Measurements from ENCODE around the gene LAMC3. TPM values are rescaled to one million over a fixed set of nuclear protein-coding genes. Genes with fewer than 3 reads are reported as not detected.

LAMC3 gene
- total and polyA plus RNA-seq, 2 donors from 2014 or later, result 13.4 to 13.8 TPM

- FAIRE-seq, result no peak
Measured at GRCh38 chr9:131013771-131014676, 5.0 kb downstream of the LAMC3 start.

GRCh38 chr9:131015112-131015511, 6.1 kb downstream of the LAMC3 start:
- no peak overlapping the region for H3K27ac ChIP-seq (ENCODE audit: low read depth in 2 of 2, low read length in 2 of 2)
- FAIRE-seq (no peak), DNase-seq (no peak)
- intact Hi-C loops (cut with DNase I), result no loop called here
- H3K27me3 ChIP-seq (ENCODE audit: control insufficient read depth, insufficient read depth, low read length), result no peaks in the 10 kb centered on the region
- no peaks in the 10 kb centered on the region for H3K36me3 ChIP-seq (ENCODE audit: control insufficient read depth in 2 of 3, insufficient read depth in 3 of 3, low read length in 3 of 3)
- no peak overlapping the region for H3K9ac ChIP-seq (ENCODE audit: low read length in 3 of 3)
- peaks cover 0 to 1% (median 0%) of the 10 kb centered on the region in 3 donors for H3K9me3 ChIP-seq (ENCODE audit: control insufficient read depth in 2 of 3, insufficient read depth in 1 of 3, low read length in 3 of 3)
- H3K4me1 ChIP-seq (ENCODE audit: control insufficient read depth in 2 of 3, insufficient read depth in 2 of 3, low read depth in 1 of 3, low read length in 3 of 3), result peaks cover 0 to 6% (median 3%) of the 10 kb centered on the region in 3 donors
- H3K4me3 ChIP-seq (ENCODE audit: low read length in 3 of 3), result no peak overlapping the region
- no peak for TF ChIP-seq CTCF (IDR thresholded peaks at IDR 0.05; ENCODE audit: borderline replicate concordance, extremely low read depth, insufficient read depth)

More at GRCh38 chr9:131013771-131014676, 5.0 kb downstream of the LAMC3 start:
- no peak for TF ChIP-seq CTCF (IDR thresholded peaks at IDR 0.05; ENCODE audit: borderline replicate concordance, extremely low read depth, insufficient read depth)
- H3K4me3 ChIP-seq (ENCODE audit: low read length in 3 of 3), result no peak overlapping the region
- H3K36me3 ChIP-seq (ENCODE audit: control insufficient read depth in 2 of 3, insufficient read depth in 3 of 3, low read length in 3 of 3), result no peaks in the 10 kb centered on the region
- peaks cover 0 to 4% (median 0%) of the 10 kb centered on the region in 3 donors for H3K4me1 ChIP-seq (ENCODE audit: control insufficient read depth in 2 of 3, insufficient read depth in 2 of 3, low read depth in 1 of 3, low read length in 3 of 3)
- H3K27ac ChIP-seq (ENCODE audit: low read depth in 2 of 2, low read length in 2 of 2), result peak overlapping the region; percentile 13 to 77
- no peaks in the 10 kb centered on the region for H3K9me3 ChIP-seq (ENCODE audit: control insufficient read depth in 2 of 3, insufficient read depth in 1 of 3, low read length in 3 of 3)
- DNase-seq, result peak in 3 of 5 donors; percentile 52 to 85 (median 55)
- intact Hi-C loops (cut with DNase I), result no loop called here
- no peaks in the 10 kb centered on the region for H3K27me3 ChIP-seq (ENCODE audit: control insufficient read depth, insufficient read depth, low read length)
- no peak overlapping the region for H3K9ac ChIP-seq (ENCODE audit: low read length in 3 of 3)

- Histone ChIP-seq H3K27me3 (ENCODE audit: control insufficient read depth, insufficient read depth, low read length) (no peaks in the 10 kb centered on the region), H3K9me3 (ENCODE audit: control insufficient read depth in 2 of 3, insufficient read depth in 1 of 3, low read length in 3 of 3) (peaks cover 0 to 7% (median 4%) of the 10 kb centered on the region in 3 donors), H3K4me1 (ENCODE audit: control insufficient read depth in 2 of 3, insufficient read depth in 2 of 3, low read depth in 1 of 3, low read length in 3 of 3) (peaks cover 0 to 6% (median 6%) of the 10 kb centered on the region in 3 donors), H3K36me3 (ENCODE audit: control insufficient read depth in 2 of 3, insufficient read depth in 3 of 3, low read length in 3 of 3) (no peaks in the 10 kb centered on the region), H3K27ac (ENCODE audit: low read depth in 2 of 2, low read length in 2 of 2) (no peak overlapping the region), H3K4me3 (ENCODE audit: low read length in 3 of 3) (no peak overlapping the region), H3K9ac (ENCODE audit: low read length in 3 of 3) (no peak overlapping the region)
- intact Hi-C loops (cut with DNase I), result no loop called here
- DNase-seq (no peak), FAIRE-seq (no peak)
- TF ChIP-seq CTCF (IDR thresholded peaks at IDR 0.05; ENCODE audit: borderline replicate concordance, extremely low read depth, insufficient read depth), result no peak
Measured at GRCh38 chr9:131015876-131016397, 7.0 kb downstream of the LAMC3 start.

All from kidney (tissue), 14 donors.